ENCODE results near the gene NUDT16L1.
A peak's percentile ranks its signal among the peaks of the same experiment; 100 is the strongest.
"Not testable (repeated sequence)": the region's sequence is repeated elsewhere in the genome, so short reads cannot be mapped to it uniquely, and the experiment has no call there.

NUDT16L1 gene

GRCh38 chr16:4734730-4735535 is 41.6 kb downstream of the NUDT16L1 start:
- peak overlapping the region; percentile 77 for H3K4me3 ChIP-seq (ENCODE audit: low read depth, low read length)
- peak; percentile 87 for DNase-seq (ENCODE audit: low read depth)
- no peak for TF ChIP-seq CTCF (IDR thresholded peaks at IDR 0.05; ENCODE audit: low read depth, low read length)
- TF ChIP-seq, protein P1, sequence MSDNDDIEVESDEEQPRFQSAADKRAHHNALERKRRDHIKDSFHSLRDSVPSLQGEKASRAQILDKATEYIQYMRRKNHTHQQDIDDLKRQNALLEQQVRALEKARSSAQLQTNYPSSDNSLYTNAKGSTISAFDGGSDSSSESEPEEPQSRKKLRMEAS (IDR thresholded peaks at IDR 0.05; ENCODE audit: low read depth, low read length), result peak; percentile 71
- peak; percentile 48 for TF ChIP-seq POLR2A (IDR thresholded peaks at IDR 0.05; ENCODE audit: extremely low read depth, insufficient read length)
- peak; percentile 68 for TF ChIP-seq MYC (IDR thresholded peaks at IDR 0.05; ENCODE audit: low read depth, low read length)

DNA sequence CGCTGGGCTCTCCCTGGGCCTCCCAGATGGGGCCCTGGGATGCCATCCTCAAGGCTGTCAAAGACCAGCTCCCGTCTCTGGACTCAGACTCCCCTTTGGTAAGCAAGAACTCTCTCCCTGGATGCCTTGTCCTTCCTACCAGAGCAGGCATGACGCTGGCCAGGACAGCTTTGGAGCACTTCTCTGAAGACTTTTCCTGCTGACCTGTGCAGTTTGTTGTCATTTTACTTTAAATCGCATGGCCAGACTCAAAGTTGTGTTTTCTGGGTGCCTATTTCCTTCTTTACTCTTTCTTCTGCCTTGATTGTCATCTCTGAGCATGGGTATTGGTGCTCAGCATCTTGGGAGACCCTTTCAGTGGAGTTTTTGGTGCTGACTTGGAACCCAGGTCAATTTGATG is 43.2 kb downstream of the NUDT16L1 start:
- DNase-seq (ENCODE audit: low read depth), result no peak
- no peak overlapping the region for H3K4me3 ChIP-seq (ENCODE audit: low read depth, low read length)
- TF ChIP-seq POLR2A (IDR thresholded peaks at IDR 0.05; ENCODE audit: extremely low read depth, insufficient read length) (no peak), CTCF (IDR thresholded peaks at IDR 0.05; ENCODE audit: low read depth, low read length) (no peak), MYC (IDR thresholded peaks at IDR 0.05; ENCODE audit: low read depth, low read length) (no peak)
- TF ChIP-seq, protein P1 (IDR thresholded peaks at IDR 0.05; ENCODE audit: low read depth, low read length), result no peak

- no peak for DNase-seq (ENCODE audit: low read depth)
- no peak for TF ChIP-seq MYC (IDR thresholded peaks at IDR 0.05; ENCODE audit: low read depth, low read length)
- no peak for TF ChIP-seq POLR2A (IDR thresholded peaks at IDR 0.05; ENCODE audit: extremely low read depth, insufficient read length)
- TF ChIP-seq, protein P1 (IDR thresholded peaks at IDR 0.05; ENCODE audit: low read depth, low read length), result no peak
- no peak for TF ChIP-seq CTCF (IDR thresholded peaks at IDR 0.05; ENCODE audit: low read depth, low read length)
These were observed 44.2 kb downstream of the NUDT16L1 start for GRCh38 chr16:4737545-4737944.

DNA sequence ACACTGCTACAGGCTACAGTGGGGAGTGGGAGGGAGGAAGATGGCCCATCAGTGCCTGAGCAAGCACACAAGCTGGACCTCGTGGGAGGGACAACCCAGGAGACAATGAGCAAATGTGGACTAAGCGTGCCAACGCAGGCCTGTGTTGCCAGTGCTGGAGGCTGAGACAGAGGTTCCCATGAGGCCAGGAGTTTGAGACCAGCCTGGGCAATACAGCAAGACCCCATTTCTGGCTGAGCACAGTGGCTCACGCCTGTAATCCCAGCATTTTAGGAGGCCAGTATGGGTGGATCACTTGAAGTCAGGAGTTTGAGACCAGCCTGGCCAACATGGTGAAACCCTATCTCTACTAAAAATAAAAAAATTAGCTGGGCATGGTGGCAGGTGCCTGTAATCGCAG is 45.0 kb downstream of the NUDT16L1 start:
- not testable (repeated sequence) for DNase-seq (ENCODE audit: low read depth); H3K4me3 ChIP-seq (ENCODE audit: low read depth, low read length)

More at GRCh38 chr16:4737545-4737944, 44.2 kb downstream of the NUDT16L1 start:
- no peak overlapping the region for H3K4me3 ChIP-seq (ENCODE audit: low read depth, low read length)

- no peak overlapping the region for H3K4me3 ChIP-seq (ENCODE audit: low read depth, low read length)
- DNase-seq (ENCODE audit: low read depth), result no peak
- TF ChIP-seq CTCF (IDR thresholded peaks at IDR 0.05; ENCODE audit: low read depth, low read length) (no peak), POLR2A (IDR thresholded peaks at IDR 0.05; ENCODE audit: extremely low read depth, insufficient read length) (no peak)
These were observed 50.0 kb downstream of the NUDT16L1 start for GRCh38 chr16:4743226-4743878.

GRCh38 chr16:4744555-4745273 is 51.4 kb downstream of the NUDT16L1 start:
- TF ChIP-seq, protein P1 (IDR thresholded peaks at IDR 0.05; ENCODE audit: low read depth, low read length), result no peak
- no peak for TF ChIP-seq CTCF (IDR thresholded peaks at IDR 0.05; ENCODE audit: low read depth, low read length)
- TF ChIP-seq MYC (IDR thresholded peaks at IDR 0.05; ENCODE audit: low read depth, low read length), result no peak
- TF ChIP-seq POLR2A (IDR thresholded peaks at IDR 0.05; ENCODE audit: extremely low read depth, insufficient read length), result no peak
- no peak overlapping the region for H3K4me3 ChIP-seq (ENCODE audit: low read depth, low read length)
- DNase-seq (ENCODE audit: low read depth), result no peak
